Cardiac fibroblast (primary cell): Measurements from ENCODE around the gene MYADM.
A peak's percentile ranks its signal among the peaks of the same experiment; 100 is the strongest.
"Not testable (repeated sequence)": the region's sequence is repeated elsewhere in the genome, so short reads cannot be mapped to it uniquely, and the experiment has no call there.

Source experiments
- DNase-seq, 2 donors: peaks; one replicate each; pipeline versions ENCODE4 v3.0.0 to v3.0.0-alpha.2; 2010; ENCODE audit warnings: low read depth in 2 of 2
- H3K4me3 ChIP-seq, 2 donors: replicated peaks in 1 of 2; 1 replicate in 1 of 2; 2 replicates in 1 of 2; pipeline ENCODE4 v1.5.1; 2011; ENCODE audit warnings: low read depth in 2 of 2, low read length in 2 of 2, mild to moderate bottlenecking in 2 of 2, moderate library complexity in 1 of 2
- TF ChIP-seq, protein P1 (sequence below): IDR thresholded peaks from one replicate; pipeline ENCODE4 v1.5.1; 2011; ENCODE audit warnings: low read depth, mild to moderate bottlenecking, low read length, inconsistent platforms

Gene MYADM

GRCh38 chr19:53864308-53864836 is 3.3 kb upstream of the MYADM start:
- TF ChIP-seq, protein P1, sequence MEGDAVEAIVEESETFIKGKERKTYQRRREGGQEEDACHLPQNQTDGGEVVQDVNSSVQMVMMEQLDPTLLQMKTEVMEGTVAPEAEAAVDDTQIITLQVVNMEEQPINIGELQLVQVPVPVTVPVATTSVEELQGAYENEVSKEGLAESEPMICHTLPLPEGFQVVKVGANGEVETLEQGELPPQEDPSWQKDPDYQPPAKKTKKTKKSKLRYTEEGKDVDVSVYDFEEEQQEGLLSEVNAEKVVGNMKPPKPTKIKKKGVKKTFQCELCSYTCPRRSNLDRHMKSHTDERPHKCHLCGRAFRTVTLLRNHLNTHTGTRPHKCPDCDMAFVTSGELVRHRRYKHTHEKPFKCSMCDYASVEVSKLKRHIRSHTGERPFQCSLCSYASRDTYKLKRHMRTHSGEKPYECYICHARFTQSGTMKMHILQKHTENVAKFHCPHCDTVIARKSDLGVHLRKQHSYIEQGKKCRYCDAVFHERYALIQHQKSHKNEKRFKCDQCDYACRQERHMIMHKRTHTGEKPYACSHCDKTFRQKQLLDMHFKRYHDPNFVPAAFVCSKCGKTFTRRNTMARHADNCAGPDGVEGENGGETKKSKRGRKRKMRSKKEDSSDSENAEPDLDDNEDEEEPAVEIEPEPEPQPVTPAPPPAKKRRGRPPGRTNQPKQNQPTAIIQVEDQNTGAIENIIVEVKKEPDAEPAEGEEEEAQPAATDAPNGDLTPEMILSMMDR = no peak
- no peak for DNase-seq

DNA sequence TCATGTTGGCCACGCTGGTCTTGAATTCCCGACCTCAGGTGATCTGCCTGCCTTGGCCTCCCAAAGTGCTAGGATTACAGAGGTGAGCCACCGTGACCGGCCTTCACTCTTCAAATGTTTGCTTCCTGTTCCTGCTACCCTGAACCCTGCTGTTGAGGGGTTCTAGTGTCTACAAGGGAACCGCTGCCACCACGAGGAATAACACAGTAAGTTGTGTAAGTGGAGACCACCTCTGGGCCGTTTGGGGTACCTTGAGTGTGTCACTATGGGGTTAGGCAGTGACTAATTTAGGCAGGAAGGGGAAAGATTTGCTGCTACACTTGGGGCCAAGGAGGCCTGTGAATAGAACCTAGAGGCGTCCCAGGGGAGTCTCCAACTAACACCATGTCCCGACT is 2.2 kb upstream of the MYADM start:
- peak in 1 of 2 donors; percentile 64 for DNase-seq
- TF ChIP-seq, protein P1 = no peak
- peak overlapping the region in 1 of 2 donors; percentile 52 for H3K4me3 ChIP-seq

More at GRCh38 chr19:53864308-53864836, 3.3 kb upstream of the MYADM start:
- no peak overlapping the region for H3K4me3 ChIP-seq

GRCh38 chr19:53865918-53866864 is 1.5 kb upstream of the MYADM start:
- peak; percentile 66 to 80 for DNase-seq
- TF ChIP-seq, protein P1 = no peak
- H3K4me3 ChIP-seq = peak overlapping the region; percentile 40 to 52

DNA sequence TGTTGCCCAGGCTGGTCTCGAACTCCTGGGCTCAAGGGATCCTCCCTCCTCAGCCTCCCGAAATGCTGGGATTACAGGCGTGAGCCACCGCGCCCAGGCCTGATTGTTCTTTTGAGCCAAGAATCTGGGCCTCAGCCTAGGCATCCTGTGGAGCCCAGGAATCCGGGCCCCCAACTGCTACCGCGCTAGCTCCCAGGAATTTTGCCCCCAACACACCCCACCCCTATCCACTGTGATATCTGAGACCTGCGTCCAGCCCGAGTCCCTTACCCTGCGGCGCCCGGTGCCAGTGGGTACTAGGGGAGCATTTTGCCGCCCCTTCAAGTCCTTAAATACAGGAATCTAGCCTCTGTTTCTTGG is 838 bp upstream of the MYADM start:
- peak in 1 of 2 donors; percentile 40 for DNase-seq
- TF ChIP-seq, protein P1 = no peak
- H3K4me3 ChIP-seq = peak overlapping the region; percentile 36 to 52

GRCh38 chr19:53868091-53868891 is 608 bp downstream of the MYADM start:
- DNase-seq = peak; percentile 68 to 78
- H3K4me3 ChIP-seq = peak overlapping the region; percentile 88 to 97
- TF ChIP-seq, protein P1 = no peak

DNA sequence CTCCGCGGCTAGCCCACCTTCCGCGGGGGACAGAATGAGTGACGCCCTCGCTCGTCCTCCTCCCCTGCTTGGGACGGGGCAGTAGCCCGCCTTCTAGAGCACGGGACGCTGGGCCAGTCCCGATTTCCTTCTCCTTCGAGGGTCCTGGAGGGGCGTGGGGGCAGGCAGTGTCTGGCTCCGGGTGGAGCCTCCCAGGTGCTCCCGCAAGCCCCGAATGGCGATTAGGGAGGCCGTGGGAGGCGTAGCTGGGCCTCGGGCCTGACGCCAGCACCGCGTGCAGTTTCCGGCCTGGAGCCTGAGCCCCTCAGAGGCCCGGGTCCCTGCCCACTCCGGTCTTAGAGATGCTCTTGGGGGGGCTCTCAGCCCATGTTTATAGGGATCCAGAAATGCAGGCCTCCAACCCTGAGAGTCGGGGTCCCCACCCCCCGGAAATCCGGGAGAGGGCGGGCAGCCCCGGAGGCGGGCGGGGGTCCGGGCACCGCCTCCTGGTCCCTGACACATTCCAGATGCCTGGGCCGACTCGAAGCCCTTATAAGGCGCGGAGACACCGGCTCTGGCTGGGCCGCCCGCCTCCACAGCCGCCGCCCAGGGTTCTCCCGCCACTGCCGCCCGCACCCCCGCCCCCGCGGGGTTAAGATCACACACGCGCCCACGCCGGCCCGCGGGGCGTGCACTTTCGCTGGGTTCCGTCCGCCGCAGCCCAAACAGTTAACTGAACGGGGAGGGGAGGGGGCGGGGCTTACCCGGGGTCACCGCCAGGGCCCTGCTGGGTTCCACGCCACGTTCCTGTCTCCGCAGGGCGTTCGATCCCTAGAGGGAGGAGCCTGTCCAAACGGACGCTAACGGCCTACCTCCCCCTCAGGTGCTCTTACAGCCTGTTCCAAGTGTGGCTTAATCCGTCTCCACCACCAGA is 1.5 kb downstream of the MYADM start:
- TF ChIP-seq, protein P1 = peak; percentile 29
- peak; percentile 89 to 96 for DNase-seq
- H3K4me3 ChIP-seq = peak overlapping the region; percentile 88 to 97

GRCh38 chr19:53869805-53870484 is 2.3 kb downstream of the MYADM start:
- peak overlapping the region; percentile 88 to 97 for H3K4me3 ChIP-seq
- not testable (repeated sequence) for DNase-seq
